ENCODE results near the gene SLC22A3.

DNA sequence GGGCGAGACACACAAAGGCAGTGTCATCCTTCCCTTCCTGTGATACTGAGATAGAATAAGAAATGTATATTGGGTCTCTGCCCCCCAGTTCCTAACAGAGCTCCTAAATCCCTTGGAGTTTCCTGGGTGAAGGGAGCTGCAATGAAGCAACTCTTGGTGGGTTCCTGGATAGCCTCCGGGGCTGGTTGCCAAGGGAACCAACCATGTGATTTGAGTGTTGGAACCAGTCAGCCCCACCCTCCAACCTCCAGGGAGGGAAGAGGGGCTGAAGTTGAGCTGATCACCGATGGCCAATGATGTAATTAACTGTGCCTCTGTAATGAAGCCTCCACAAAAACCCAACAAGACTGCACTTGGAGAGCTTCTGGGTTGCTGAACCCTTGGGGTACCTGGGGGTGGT is 116.6 kb downstream of the SLC22A3 start:
- TF ChIP-seq, protein P1, sequence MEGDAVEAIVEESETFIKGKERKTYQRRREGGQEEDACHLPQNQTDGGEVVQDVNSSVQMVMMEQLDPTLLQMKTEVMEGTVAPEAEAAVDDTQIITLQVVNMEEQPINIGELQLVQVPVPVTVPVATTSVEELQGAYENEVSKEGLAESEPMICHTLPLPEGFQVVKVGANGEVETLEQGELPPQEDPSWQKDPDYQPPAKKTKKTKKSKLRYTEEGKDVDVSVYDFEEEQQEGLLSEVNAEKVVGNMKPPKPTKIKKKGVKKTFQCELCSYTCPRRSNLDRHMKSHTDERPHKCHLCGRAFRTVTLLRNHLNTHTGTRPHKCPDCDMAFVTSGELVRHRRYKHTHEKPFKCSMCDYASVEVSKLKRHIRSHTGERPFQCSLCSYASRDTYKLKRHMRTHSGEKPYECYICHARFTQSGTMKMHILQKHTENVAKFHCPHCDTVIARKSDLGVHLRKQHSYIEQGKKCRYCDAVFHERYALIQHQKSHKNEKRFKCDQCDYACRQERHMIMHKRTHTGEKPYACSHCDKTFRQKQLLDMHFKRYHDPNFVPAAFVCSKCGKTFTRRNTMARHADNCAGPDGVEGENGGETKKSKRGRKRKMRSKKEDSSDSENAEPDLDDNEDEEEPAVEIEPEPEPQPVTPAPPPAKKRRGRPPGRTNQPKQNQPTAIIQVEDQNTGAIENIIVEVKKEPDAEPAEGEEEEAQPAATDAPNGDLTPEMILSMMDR (IDR thresholded peaks at IDR 0.05): no peak
- TF ChIP-seq POLR2A (IDR thresholded peaks at IDR 0.05): no peak
